Activated CD4-positive, alpha-beta T cell treated with anti-CD3 and anti-CD28 coated beads, Interleukin-2, amount 50 U/mL, for 48 hours (primary cell): Measurements from ENCODE around the gene PGAP3.
"Not testable (repeated sequence)": the region's sequence is repeated elsewhere in the genome, so short reads cannot be mapped to it uniquely, and the experiment has no call there.

ENCODE experiments used
- DNase-seq, 2 experiments: peaks; one replicate each; pipeline ENCODE4 v3.0.0-alpha.2; 2020

Gene PGAP3, protein sequence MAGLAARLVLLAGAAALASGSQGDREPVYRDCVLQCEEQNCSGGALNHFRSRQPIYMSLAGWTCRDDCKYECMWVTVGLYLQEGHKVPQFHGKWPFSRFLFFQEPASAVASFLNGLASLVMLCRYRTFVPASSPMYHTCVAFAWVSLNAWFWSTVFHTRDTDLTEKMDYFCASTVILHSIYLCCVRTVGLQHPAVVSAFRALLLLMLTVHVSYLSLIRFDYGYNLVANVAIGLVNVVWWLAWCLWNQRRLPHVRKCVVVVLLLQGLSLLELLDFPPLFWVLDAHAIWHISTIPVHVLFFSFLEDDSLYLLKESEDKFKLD

DNA sequence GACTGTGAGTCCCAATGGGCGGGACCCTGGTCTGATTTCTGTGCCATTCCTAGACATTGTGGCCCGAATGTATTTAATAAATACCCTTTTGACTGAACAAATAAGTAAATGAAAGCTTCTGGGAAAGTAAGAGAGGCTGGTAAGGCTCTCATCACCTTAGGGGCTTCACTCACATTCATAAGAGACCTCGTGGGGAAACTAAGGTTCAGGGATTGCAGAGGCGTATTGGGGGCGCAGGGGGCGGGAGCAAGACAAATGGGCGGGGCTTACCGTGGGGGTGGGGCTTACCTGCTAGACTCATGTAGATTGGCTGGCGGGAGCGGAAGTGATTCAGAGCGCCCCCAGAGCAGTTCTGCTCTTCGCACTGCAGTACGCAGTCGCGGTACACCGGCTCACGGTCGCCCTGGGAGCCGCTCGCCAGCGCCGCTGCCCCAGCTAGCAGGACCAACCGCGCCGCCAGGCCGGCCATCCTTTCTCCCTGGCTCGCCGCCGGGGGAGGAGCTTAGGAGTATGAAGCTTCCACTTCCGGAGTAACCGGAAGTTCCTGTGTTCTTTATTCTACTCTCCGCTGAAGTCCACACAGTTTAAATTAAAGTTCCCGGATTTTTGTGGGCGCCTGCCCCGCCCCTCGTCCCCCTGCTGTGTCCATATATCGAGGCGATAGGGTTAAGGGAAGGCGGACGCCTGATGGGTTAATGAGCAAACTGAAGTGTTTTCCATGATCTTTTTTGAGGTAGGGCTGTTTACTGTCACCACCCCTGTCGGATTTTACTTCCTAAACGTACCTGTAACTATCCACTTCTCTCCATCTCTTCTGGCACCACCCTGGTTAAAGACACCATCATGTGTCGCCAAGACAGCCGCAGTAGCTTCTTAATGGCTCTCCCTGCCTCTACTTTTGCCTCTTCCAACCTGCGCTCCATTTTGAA lies at the start of gene PGAP3:
PGAP3 (minus strand) TSS at position 512 of the 929 bp plus-strand sequence; CDS start at position 469, 43 bp downstream.
- peak; percentile 86 to 89 for DNase-seq

DNA sequence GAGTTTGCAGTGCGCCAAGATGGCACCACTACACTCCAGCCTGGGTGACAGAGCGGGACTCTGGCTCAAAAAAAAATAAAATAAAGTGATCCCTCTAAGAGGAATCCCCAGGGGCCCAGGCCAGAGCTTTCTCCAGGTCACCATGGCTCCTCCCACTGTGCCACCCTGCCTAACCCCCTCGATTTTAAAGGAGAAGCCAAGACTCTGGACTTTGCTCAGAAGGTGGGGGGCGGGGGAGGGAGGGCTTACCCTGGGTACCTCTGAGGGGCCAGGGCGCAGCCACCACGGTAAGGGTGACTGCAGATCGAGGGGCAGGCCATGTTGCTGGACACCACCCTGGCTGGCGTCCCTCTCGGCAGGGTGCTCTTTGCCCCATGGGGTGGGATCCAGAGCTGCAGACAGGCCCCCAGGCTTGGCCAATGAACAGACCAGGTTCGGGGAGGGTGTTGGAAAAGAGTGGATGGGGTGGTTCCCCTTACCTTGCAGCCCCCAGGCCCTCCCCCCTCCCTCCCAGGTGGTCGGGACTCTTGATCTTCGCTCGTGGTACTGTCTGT lies 49.4 kb upstream of the PGAP3 start:
- no peak for DNase-seq

DNA sequence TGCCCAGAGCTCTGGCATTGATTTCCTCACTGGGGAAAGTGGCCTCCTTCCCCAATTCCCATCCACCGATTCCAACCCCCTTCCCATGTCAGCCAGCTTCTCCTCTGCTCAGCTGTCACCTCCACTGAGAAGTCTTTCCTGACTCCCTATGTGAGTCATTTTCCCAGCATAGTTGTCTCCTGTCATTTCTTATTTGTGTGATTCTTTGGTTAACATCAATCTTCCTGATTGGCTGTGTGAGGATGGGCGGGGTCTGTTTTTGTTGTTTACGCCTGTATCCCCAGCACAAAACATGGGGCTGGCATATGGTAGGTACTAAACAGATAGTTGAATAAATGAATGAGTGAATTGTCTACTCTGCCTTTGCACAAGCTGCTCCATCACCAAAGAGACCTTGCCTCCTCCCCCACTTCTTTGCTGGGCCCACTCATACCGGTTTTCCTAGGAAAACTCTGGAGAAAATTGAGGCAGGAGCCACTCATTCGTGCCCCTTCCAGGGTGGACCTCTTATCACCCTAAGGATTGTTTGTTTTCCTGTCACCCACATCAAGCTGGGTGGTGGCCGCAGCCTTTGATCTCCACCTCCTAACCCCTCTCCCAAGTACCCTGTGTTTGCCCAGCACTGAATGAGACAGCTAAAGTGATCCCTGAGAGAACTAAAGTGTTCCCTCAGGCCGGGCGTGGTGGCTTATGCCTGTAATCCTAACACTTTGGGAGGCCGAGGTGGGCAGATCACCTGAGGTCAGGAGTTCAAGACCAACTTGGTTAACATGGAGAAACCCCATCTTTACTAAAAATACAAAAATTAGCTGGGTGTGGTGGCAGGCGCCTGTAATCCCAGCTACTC lies 48.7 kb upstream of the PGAP3 start:
- DNase-seq, result no peak

DNA sequence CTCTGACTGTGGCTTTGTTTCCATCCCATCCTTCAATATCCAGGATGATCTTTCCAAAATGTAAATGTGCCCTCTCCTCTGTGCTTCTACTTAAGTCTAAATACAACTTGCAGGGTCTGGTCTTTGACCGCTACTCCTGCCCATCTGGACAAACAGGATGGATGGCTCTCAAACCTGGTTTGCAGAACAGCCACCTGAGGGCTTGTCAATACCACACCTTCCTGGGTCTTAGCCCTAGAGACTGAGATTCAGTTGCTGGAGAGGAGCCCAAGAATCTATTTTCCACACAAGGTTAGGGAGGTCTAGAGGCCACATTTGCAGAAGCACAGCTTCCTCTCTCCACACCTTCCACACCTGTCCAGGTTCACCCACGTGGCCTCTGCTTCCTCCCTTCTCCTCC lies 48.0 kb upstream of the PGAP3 start:
- no peak for DNase-seq

DNA sequence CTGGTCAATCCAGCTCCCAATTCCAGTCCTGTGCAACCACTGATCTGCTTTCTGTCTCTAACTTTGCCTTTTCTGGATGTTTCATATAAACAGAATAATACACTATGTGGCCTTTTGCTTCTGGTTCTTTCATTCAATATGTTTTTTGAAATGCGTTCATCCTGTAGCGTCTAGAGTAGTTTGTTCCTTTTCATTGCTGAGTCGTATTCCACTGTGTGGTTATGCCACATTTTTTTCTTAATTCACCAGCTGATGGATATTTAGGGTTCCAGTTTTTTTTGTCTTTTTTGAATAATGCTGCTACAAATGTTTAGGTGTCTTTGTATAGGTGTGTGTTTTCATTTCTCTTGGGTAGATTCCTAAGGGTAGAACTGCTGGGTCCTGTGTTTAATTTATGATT lies 44.7 kb upstream of the PGAP3 start:
- no peak for DNase-seq

DNA sequence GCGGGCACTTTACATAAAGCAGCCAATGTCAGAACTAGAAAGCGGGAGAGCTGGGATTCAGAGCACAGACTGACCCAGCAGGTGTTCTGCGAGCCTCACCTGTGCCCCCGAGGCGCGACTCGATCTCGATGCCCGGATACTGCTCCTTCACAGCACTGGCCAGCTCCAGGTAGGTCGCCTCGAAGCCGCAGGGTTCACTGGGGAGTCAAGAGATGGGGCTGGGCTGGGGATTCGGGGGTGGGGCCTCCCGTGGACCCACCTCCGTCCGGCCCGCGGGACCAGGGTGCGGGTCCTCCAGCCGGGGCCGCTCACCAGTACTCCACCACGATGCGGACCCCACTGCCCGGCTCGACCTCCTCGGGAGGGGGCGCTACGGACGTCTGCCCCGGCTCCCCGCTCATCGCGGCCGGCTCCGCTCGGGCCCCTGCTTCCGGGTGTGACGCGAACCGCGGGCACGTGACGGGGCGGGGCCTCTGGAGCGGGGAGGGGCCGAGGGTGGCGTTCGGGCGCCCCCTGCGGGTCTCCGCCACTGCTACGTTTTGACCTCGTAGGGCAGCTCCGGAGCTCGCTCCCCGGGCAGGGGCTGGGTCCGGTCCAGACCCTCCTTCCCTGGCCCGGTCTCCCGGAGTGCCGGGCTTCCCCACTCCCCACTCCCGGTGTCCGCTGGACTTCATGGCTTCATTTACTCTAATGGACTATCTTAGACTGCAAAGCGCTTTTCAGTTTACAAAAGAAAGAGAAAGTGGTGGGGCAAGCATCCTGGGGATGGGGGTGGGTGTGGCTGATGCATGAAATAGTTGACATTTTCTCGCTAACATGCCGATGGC lies 42.5 kb upstream of the PGAP3 start, which contains the start of gene MIEN1:
MIEN1 (minus strand) TSS at position 438 of the 827 bp plus-strand sequence; CDS start at position 401, 37 bp downstream.
- peak; percentile 95 to 96 for DNase-seq

DNA sequence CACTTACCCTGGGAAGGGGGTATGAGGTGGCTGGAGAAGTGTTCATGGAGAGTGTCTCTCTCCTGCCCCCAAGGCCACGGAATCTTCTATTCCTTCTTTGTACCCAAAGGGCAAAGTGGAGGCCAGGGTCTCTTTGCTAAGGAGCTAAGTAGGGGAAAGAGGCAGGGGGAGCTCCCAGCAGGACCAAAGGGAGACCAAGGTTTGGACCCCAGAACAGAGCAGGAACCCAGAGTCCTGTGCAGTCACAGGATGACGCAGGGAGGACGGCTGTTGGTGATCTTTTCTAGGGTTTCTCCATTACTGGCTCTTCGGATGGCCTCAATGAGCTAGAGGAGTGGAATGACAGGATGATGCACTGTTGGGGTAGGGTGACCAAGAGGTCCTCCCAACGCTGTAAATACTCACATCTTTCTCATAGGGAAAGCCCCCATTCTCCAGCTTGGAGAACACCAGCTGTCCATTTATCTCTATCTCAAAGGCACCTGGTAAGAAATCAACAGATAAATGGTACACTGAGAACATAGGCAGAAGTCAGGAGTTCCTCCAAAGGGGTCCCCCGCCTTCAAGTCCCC lies 41.5 kb upstream of the PGAP3 start:
- DNase-seq, result no peak

DNA sequence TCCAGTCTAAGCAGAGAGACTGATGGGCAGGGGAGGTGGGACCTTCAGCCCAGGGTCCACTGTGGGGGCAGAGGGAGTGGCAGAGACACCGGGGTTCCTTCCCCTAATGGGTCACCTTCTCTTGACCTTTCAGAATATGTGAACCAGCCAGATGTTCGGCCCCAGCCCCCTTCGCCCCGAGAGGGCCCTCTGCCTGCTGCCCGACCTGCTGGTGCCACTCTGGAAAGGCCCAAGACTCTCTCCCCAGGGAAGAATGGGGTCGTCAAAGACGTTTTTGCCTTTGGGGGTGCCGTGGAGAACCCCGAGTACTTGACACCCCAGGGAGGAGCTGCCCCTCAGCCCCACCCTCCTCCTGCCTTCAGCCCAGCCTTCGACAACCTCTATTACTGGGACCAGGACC lies 39.7 kb upstream of the PGAP3 start:
- no peak for DNase-seq

DNA sequence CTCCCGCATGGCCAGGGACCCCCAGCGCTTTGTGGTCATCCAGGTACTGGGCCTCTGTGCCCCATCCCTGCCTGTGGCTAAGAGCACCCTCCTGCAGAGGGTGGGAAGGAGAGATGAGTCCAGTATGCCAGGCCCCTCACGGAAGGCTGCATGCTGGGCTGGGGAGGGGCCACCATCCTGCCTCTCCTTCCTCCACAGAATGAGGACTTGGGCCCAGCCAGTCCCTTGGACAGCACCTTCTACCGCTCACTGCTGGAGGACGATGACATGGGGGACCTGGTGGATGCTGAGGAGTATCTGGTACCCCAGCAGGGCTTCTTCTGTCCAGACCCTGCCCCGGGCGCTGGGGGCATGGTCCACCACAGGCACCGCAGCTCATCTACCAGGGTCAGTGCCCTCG lies 38.8 kb upstream of the PGAP3 start:
- DNase-seq, result no peak

DNA sequence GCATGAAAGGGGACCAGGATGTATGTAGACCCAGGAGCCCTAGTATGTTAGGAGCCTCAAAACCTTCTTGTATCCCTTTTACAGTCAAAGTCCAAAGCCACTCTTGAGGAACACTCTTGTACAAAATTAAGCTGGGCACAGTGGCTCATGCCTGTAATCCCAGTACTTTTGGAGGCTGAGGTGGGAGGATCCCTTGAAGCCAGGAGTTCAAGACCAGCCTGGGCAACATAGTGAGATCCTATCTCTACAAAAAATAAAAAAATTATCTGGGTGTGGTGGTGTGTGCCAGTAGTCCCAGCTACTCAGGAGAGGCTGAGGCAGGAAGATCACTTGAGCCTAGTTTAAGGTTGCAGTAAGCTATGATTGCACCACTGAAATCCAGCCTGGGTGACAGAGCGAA lies 38.1 kb upstream of the PGAP3 start:
- not testable (repeated sequence) for DNase-seq

DNA sequence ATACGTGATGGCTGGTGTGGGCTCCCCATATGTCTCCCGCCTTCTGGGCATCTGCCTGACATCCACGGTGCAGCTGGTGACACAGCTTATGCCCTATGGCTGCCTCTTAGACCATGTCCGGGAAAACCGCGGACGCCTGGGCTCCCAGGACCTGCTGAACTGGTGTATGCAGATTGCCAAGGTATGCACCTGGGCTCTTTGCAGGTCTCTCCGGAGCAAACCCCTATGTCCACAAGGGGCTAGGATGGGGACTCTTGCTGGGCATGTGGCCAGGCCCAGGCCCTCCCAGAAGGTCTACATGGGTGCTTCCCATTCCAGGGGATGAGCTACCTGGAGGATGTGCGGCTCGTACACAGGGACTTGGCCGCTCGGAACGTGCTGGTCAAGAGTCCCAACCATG lies 36.9 kb upstream of the PGAP3 start:
- DNase-seq, result no peak

DNA sequence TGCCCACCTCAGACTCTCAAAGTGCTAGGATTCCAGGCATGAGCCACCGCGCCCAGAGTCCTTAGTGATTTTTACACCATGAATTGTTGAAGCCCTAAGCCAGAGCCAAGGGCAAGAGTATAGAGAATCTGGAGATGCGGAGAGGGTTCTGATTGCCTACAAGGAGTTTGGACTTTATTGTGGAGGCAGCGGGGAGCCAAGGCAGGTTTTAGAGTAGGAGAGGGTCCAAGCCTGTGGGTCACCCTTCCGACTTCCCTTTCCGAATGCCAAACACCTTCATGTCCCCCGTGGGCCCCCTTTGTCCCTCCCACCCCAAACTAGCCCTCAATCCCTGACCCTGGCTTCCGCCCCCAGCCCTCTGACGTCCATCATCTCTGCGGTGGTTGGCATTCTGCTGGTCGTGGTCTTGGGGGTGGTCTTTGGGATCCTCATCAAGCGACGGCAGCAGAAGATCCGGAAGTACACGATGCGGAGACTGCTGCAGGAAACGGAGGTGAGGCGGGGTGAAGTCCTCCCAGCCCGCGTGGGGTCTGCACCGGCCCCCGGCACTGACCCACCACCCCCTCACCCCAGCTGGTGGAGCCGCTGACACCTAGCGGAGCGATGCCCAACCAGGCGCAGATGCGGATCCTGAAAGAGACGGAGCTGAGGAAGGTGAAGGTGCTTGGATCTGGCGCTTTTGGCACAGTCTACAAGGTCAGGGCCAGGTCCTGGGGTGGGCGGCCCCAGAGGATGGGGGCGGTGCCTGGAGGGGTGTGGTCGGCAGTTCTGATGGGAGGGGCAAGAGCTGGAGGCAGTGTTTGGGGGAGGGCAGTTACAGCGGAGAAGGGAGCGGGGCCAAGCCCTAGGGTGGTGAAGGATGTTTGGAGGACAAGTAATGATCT lies 35.4 kb upstream of the PGAP3 start:
- peak in 1 of 2 experiments; percentile 35 for DNase-seq

DNA sequence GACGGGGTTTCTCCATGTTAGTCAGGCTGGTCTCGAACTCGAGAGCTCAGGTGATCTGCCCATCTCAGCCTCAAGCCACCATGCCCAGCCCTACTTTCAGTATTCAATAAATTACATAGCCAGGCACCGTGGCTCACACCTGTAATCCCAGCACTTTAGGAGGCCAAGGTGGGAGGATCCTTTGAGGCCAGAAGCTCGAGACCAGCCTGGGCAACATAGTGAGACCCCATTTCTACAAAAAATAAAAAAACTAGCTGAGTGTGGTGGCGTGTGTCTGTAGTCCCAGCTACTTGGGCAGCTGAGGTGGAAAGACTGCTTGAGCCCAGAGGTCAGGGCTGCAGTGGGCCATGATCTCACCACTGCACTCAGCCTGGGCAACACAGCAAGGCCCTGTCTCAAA lies 34.2 kb upstream of the PGAP3 start:
- no peak for DNase-seq

DNA sequence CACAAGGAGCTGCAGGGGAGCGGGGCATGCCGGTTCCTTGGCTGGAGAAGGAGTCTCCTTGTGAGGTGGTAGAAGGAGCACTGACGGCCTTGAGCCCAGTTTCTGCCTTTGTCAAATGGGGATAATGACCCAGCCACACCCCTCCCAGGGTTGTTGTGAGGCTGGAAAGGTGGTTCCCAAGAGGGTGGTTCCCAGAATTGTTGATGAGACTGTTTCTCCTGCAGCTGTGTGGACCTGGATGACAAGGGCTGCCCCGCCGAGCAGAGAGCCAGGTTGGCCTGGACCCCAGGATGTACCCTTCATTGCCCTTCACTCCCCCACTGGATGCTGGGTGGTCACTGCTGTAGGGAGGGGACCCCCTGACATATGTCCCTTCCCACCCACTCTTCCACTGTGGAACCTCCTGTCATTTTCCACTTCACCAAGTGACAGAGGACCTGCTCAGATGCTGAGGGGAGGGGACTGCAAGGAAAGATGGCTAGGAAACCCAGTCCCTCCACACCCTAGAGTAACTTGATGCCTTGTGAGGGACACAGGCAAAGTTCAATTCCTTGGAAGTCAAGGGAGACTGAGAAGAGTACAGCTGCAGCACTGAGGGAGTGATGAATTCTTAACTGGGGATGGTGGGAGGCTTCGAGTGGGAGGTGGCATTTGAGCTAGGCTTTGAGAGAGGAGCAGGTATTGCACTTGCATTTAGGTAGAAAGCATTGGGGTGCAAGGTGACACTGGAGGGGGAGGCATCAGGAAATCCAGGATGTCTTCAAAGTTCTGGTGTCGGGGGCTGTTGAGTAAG lies 31.9 kb upstream of the PGAP3 start:
- DNase-seq, result no peak

DNA sequence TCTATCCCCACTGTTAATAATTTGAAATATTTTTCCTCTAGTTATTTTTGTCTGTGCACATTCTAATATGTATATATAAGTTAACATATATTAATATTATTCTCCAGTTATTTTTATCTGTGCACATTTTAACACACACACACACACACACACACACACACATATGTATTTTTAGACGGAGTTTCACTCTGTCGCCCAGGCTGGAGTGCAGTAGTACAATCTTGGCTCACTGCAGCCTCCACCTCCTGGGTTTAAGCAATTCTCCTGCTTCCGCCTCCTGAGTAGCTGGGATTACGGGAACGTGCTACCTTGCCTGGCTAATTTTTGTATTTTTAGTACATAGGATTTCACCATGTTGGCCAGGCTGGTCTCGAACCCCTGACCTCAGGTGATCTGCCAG lies 29.8 kb upstream of the PGAP3 start:
- no peak for DNase-seq

DNA sequence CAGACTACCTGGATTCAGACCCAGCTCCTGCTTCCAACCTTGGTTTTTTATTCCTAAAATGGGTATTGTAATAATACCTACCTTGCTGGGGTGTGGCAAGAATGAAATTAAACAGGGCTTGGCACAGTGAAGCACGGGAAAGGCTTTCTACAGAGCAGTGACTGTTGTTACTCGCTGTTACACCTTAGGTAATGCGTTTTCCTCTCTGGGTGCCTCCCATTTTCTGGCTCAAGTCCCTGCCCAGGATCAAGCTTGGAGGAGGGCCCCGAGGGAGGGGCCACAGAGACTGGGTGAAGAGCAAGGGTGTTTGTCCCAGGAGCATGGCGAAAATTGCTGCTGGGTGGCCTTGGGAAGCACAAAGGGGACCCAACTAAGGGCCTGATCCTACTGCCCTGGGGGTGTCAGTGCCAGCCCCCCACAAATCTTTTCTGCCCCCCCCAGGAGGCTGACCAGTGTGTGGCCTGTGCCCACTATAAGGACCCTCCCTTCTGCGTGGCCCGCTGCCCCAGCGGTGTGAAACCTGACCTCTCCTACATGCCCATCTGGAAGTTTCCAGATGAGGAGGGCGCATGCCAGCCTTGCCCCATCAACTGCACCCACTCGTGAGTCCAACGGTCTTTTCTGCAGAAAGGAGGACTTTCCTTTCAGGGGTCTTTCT lies 29.2 kb upstream of the PGAP3 start:
- no peak for DNase-seq

DNA sequence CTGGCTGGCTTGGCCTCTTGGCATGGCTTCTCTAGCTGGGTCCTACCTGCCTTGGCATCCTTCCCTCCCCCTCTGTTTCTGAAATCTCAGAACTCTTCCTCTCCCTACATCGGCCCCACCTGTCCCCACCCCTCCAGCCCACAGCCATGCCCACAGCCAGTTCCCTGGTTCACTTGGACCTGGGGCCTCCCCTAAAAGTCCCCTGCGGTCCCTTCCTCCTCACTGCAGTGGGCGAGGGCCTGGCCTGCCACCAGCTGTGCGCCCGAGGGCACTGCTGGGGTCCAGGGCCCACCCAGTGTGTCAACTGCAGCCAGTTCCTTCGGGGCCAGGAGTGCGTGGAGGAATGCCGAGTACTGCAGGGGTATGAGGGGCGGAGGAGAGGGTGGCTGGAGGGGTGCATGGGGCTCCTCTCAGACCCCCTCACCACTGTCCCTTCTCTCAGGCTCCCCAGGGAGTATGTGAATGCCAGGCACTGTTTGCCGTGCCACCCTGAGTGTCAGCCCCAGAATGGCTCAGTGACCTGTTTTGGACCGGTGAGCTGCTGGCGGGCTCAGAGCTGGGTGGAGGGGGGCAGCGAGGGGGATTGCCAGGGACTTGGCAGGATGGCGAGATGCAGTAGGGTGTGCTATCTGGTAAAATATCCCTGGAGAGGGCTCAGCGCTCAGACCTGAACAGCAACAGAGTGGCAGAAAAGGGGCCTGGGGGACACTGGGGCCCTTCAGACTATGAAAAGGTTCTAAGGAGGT lies 28.4 kb upstream of the PGAP3 start:
- DNase-seq, result no peak
